SK-N-MC (cell line): ENCODE data around the gene SLC4A5.

Source experiments
- EZH2 ChIP-seq: fragments of 200-600 bp; sonication (generic); IDR thresholded peaks from one replicate; pipeline ENCODE4 v1.6.1; 2017; ENCODE audit warnings: antibody characterized with exemption
- FOXP2 ChIP-seq: optimal IDR thresholded peaks from 2 replicates; pipeline ENCODE3; 2011; ENCODE audit warnings: mild to moderate bottlenecking, moderate library complexity; ENCODE audit not compliant: insufficient read depth; ENCODE audit errors: extremely low read length, control extremely low read depth

DNA sequence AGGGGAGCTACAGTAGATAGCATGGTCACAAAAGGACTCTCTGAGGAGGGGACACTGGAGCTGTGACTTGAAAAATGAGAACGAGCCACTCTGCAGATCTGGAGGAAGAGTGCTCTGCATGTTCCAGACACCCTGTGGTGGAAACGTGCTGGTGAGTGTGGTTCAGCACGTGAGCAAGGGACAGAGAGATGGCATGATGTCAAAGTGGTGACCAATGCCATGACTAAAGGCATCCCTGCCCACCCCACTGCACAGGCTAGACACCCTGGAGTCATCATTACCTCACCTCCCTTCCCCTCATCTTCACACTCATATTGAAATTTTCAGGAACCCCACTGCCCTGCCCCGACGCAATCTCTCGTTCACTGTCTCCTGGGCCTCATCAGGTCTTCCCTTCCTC lies 56.5 kb downstream of the SLC4A5 start:
- TF ChIP-seq EZH2, result no peak
- TF ChIP-seq FOXP2, result no peak
